ACC112 (cell line): Measurements from ENCODE around the gene CARMIL1.
"Not testable (repeated sequence)": the region's sequence is repeated elsewhere in the genome, so short reads cannot be mapped to it uniquely, and the experiment has no call there.

Experiments used
- H2AFZ ChIP-seq: fragments of 200-600 bp; sonication (generic); one replicate; pipeline ENCODE4 v1.6.0; 2017; ENCODE audit warnings: antibody characterized with exemption, low read length; ENCODE audit not compliant: unreplicated experiment
- H3K27ac ChIP-seq: fragments of 200-600 bp; sonication (generic); 2 replicates; pipeline ENCODE4 v1.5.1; 2014; ENCODE audit warnings: low read depth, mild to moderate bottlenecking, antibody characterized with exemption, low read length, moderate library complexity
- H3K27me3 ChIP-seq: fragments of 200-600 bp; sonication (generic); 2 replicates; pipeline ENCODE4 v1.6.1; 2014; ENCODE audit warnings: mild to moderate bottlenecking, antibody characterized with exemption, low read length, moderate library complexity, mixed read lengths; ENCODE audit not compliant: insufficient read depth
- H3K36me3 ChIP-seq: fragments of 200-600 bp; sonication (generic); 2 replicates; pipeline ENCODE4 v1.6.1; 2016; ENCODE audit warnings: mild to moderate bottlenecking, antibody characterized with exemption, low read length, moderate library complexity, mixed read lengths; ENCODE audit not compliant: insufficient read depth
- H3K4me1 ChIP-seq: fragments of 200-600 bp; sonication (generic); one replicate; pipeline ENCODE4 v1.6.1; 2016; ENCODE audit warnings: low read length, mixed read lengths; ENCODE audit not compliant: insufficient read depth, unreplicated experiment, control insufficient read depth
- H3K4me3 ChIP-seq: fragments of 200-600 bp; sonication (generic); 2 replicates; pipeline ENCODE4 v1.5.1; 2014; ENCODE audit warnings: mild to moderate bottlenecking, low read depth, low read length
- H3K79me2 ChIP-seq: fragments of 200-600 bp; sonication (generic); one replicate; pipeline ENCODE4 v1.6.0; 2016; ENCODE audit warnings: low read length; ENCODE audit not compliant: control insufficient read depth, unreplicated experiment, insufficient read depth

The CARMIL1 gene

GRCh38 chr6:25369036-25369432 is 89.9 kb downstream of the CARMIL1 start:
- no peak overlapping the region for H3K27ac ChIP-seq
- H3K27me3 ChIP-seq: no peaks in the 10 kb centered on the region
- peaks cover 14% of the 10 kb centered on the region for H3K4me1 ChIP-seq
- no peaks in the 10 kb centered on the region for H3K36me3 ChIP-seq
- peak overlapping the region; percentile 67 for H2AFZ ChIP-seq
- H3K79me2 ChIP-seq: peaks cover 4% of the 10 kb centered on the region
- no peak overlapping the region for H3K4me3 ChIP-seq

- no peak overlapping the region for H3K4me3 ChIP-seq
- H3K36me3 ChIP-seq: no peaks in the 10 kb centered on the region
- no peaks in the 10 kb centered on the region for H3K27me3 ChIP-seq
- peaks cover 14% of the 10 kb centered on the region for H3K4me1 ChIP-seq
- H3K27ac ChIP-seq: no peak overlapping the region
- H2AFZ ChIP-seq: no peak overlapping the region
- peaks cover 4% of the 10 kb centered on the region for H3K79me2 ChIP-seq
Measured at GRCh38 chr6:25369433-25370177, 90.4 kb downstream of the CARMIL1 start.

GRCh38 chr6:25370178-25371036 is 91.2 kb downstream of the CARMIL1 start:
- H3K79me2 ChIP-seq: peaks cover 4% of the 10 kb centered on the region
- H3K4me1 ChIP-seq: peaks cover 14% of the 10 kb centered on the region

GRCh38 chr6:25371037-25371347 is 91.8 kb downstream of the CARMIL1 start:
- no peaks in the 10 kb centered on the region for H3K36me3 ChIP-seq
- H3K79me2 ChIP-seq: peaks cover 4% of the 10 kb centered on the region
- no peaks in the 10 kb centered on the region for H3K27me3 ChIP-seq
- H3K27ac ChIP-seq: no peak overlapping the region
- H2AFZ ChIP-seq: no peak overlapping the region
- H3K4me3 ChIP-seq: no peak overlapping the region
- H3K4me1 ChIP-seq: peaks cover 14% of the 10 kb centered on the region

More at GRCh38 chr6:25370178-25371036, 91.2 kb downstream of the CARMIL1 start:
- Histone ChIP-seq H2AFZ (no peak overlapping the region), H3K4me3 (no peak overlapping the region), H3K36me3 (no peaks in the 10 kb centered on the region), H3K27ac (no peak overlapping the region), H3K27me3 (no peaks in the 10 kb centered on the region)

GRCh38 chr6:25375125-25375524 is 96.0 kb downstream of the CARMIL1 start:
- no peak overlapping the region for H3K4me3 ChIP-seq
- no peak overlapping the region for H3K27ac ChIP-seq
- no peaks in the 10 kb centered on the region for H3K79me2 ChIP-seq
- H3K27me3 ChIP-seq: no peaks in the 10 kb centered on the region
- no peak overlapping the region for H2AFZ ChIP-seq
- H3K4me1 ChIP-seq: no peaks in the 10 kb centered on the region
- no peaks in the 10 kb centered on the region for H3K36me3 ChIP-seq

GRCh38 chr6:25377664-25378063 is 98.5 kb downstream of the CARMIL1 start:
- Histone ChIP-seq H3K27me3 (no peaks in the 10 kb centered on the region), H3K27ac (no peak overlapping the region), H3K4me3 (no peak overlapping the region), H3K4me1 (no peaks in the 10 kb centered on the region), H3K79me2 (peaks cover 6% of the 10 kb centered on the region), H3K36me3 (no peaks in the 10 kb centered on the region), H2AFZ (no peak overlapping the region)

GRCh38 chr6:25381077-25381476 is 101.9 kb downstream of the CARMIL1 start:
- no peak overlapping the region for H2AFZ ChIP-seq
- no peak overlapping the region for H3K4me3 ChIP-seq
- no peaks in the 10 kb centered on the region for H3K4me1 ChIP-seq
- H3K36me3 ChIP-seq: no peaks in the 10 kb centered on the region
- H3K79me2 ChIP-seq: peaks cover 6% of the 10 kb centered on the region
- no peaks in the 10 kb centered on the region for H3K27me3 ChIP-seq
- no peak overlapping the region for H3K27ac ChIP-seq

- H2AFZ ChIP-seq, H3K4me3 ChIP-seq, H3K27ac ChIP-seq, H3K4me1 ChIP-seq, H3K79me2 ChIP-seq, H3K27me3 ChIP-seq, H3K36me3 ChIP-seq: not testable (repeated sequence)
Measured at GRCh38 chr6:25382476-25382875, 103.3 kb downstream of the CARMIL1 start.

- H3K27me3 ChIP-seq: no peaks in the 10 kb centered on the region
- H3K4me3 ChIP-seq: no peak overlapping the region
- H3K36me3 ChIP-seq: no peaks in the 10 kb centered on the region
- peaks cover 6% of the 10 kb centered on the region for H3K79me2 ChIP-seq
- no peak overlapping the region for H2AFZ ChIP-seq
- peaks cover 6% of the 10 kb centered on the region for H3K4me1 ChIP-seq
- no peak overlapping the region for H3K27ac ChIP-seq
Measured at GRCh38 chr6:25384234-25384633, 105.1 kb downstream of the CARMIL1 start.

GRCh38 chr6:25384967-25385366 is 105.8 kb downstream of the CARMIL1 start:
- Histone ChIP-seq H3K4me3 (no peak overlapping the region), H3K36me3 (no peaks in the 10 kb centered on the region), H2AFZ (no peak overlapping the region), H3K27me3 (no peaks in the 10 kb centered on the region), H3K79me2 (peaks cover 6% of the 10 kb centered on the region), H3K4me1 (peaks cover 13% of the 10 kb centered on the region), H3K27ac (no peak overlapping the region)

GRCh38 chr6:25387483-25387882 is 108.3 kb downstream of the CARMIL1 start:
- Histone ChIP-seq H3K4me3 (no peak overlapping the region), H3K4me1 (peaks cover 14% of the 10 kb centered on the region), H2AFZ (no peak overlapping the region), H3K27me3 (no peaks in the 10 kb centered on the region), H3K36me3 (no peaks in the 10 kb centered on the region), H3K27ac (no peak overlapping the region), H3K79me2 (peaks cover 3% of the 10 kb centered on the region)
